A673 (cell line): ENCODE data around the gene PCBP4.

Experiments
- CTCF ChIP-seq: fragments of 300-800, 200-600 bp; sonication (generic); conservative IDR thresholded peaks from 2 replicates; pipeline ENCODE4 v1.5.1; 2017; ENCODE audit warnings: low read depth, mild to moderate bottlenecking, antibody characterized with exemption, low read length, moderate library complexity, mixed read lengths
- EZH2 ChIP-seq: fragments of 200-600 bp; sonication (generic); IDR thresholded peaks from 2 replicates; pipeline ENCODE4 v1.6.1; 2017; ENCODE audit warnings: borderline replicate concordance, low read depth, mild to moderate bottlenecking, mixed read lengths, antibody characterized with exemption, low read length; ENCODE audit not compliant: poor library complexity, severe bottlenecking

GRCh38 chr3:51975852-51976549 is 8.7 kb upstream of the PCBP4 start:
- TF ChIP-seq CTCF (no peak), EZH2 (no peak)
